Measurements from ENCODE around the gene DHRS9.

- TF ChIP-seq CTCF (conservative IDR thresholded peaks at IDR 0.05 in 1 of 2, IDR thresholded peaks at IDR 0.05 in 1 of 2; ENCODE audit: extremely low read depth in 1 of 2, insufficient read depth in 1 of 2, low read depth in 1 of 2, low read length in 2 of 2): no peak
- no peak for TF ChIP-seq EZH2 (IDR thresholded peaks at IDR 0.05; ENCODE audit: borderline replicate concordance, low read length)
Observed at GRCh38 chr2:169073963-169074751, 4.8 kb downstream of the DHRS9 start.
